Nephron (organoid): ENCODE results near the gene CSNK1G3.

Experiments used
- H3K27ac Mint-ChIP-seq, 3 experiments: 2 replicates each; pipeline ENCODE4 v1.8.0; 2020; ENCODE audit warnings: mixed read lengths in 3 of 3, mild to moderate bottlenecking in 2 of 3, moderate library complexity in 1 of 3
- H3K27me3 Mint-ChIP-seq: 2 replicates; pipeline ENCODE4 v1.8.0; 2021; ENCODE audit warnings: low read depth, mild to moderate bottlenecking, moderate library complexity, mixed read lengths
- H3K36me3 Mint-ChIP-seq: 2 replicates; pipeline ENCODE4 v1.8.0; 2020; ENCODE audit warnings: low read depth, mixed read lengths
- H3K4me1 Mint-ChIP-seq: 2 replicates; pipeline ENCODE4 v1.8.0; 2020; ENCODE audit warnings: mixed read lengths
- H3K4me3 Mint-ChIP-seq, 3 experiments: 2 replicates each; pipeline ENCODE4 v1.8.0; 2020; ENCODE audit warnings: mild to moderate bottlenecking in 3 of 3, mixed read lengths in 3 of 3, moderate library complexity in 2 of 3
- H3K9me3 Mint-ChIP-seq: 2 replicates; pipeline ENCODE4 v1.8.0; 2020; ENCODE audit warnings: mixed read lengths
- CTCF ChIP-seq, 3 experiments: fragments of 200-600 bp; sonication (generic); IDR thresholded peaks; one replicate each; pipeline ENCODE4 v1.5.0; 2021; ENCODE audit warnings: antibody characterized with exemption in 3 of 3; ENCODE audit not compliant: unreplicated experiment in 3 of 3

The CSNK1G3 gene

GRCh38 chr5:123538670-123539459 lies 26.9 kb downstream of the CSNK1G3 start:
- Mint-ChIP-seq H3K27ac (no peak overlapping the region), H3K36me3 (no peaks in the 10 kb centered on the region), H3K4me3 (no peak overlapping the region), H3K27me3 (no peaks in the 10 kb centered on the region), H3K4me1 (peaks cover 4% of the 10 kb centered on the region), H3K9me3 (no peaks in the 10 kb centered on the region)
- TF ChIP-seq CTCF (IDR thresholded peaks at IDR 0.05; ENCODE audit: unreplicated experiment in 3 of 3): no peak

- no peak overlapping the region for H3K4me3 Mint-ChIP-seq
- no peak for TF ChIP-seq CTCF (IDR thresholded peaks at IDR 0.05; ENCODE audit: unreplicated experiment in 3 of 3)
- peaks cover 4% of the 10 kb centered on the region for H3K4me1 Mint-ChIP-seq
- no peaks in the 10 kb centered on the region for H3K9me3 Mint-ChIP-seq
- H3K36me3 Mint-ChIP-seq: peaks cover 3% of the 10 kb centered on the region
- H3K27me3 Mint-ChIP-seq: no peaks in the 10 kb centered on the region
- no peak overlapping the region for H3K27ac Mint-ChIP-seq
Measured at GRCh38 chr5:123540534-123540933, 28.6 kb downstream of the CSNK1G3 start.

GRCh38 chr5:123543438-123543837 lies 31.5 kb downstream of the CSNK1G3 start:
- Mint-ChIP-seq H3K27ac (no peak overlapping the region), H3K27me3 (no peaks in the 10 kb centered on the region), H3K4me3 (no peak overlapping the region), H3K4me1 (no peaks in the 10 kb centered on the region), H3K36me3 (peaks cover 6% of the 10 kb centered on the region), H3K9me3 (no peaks in the 10 kb centered on the region)
- no peak for TF ChIP-seq CTCF (IDR thresholded peaks at IDR 0.05; ENCODE audit: unreplicated experiment in 3 of 3)

DNA sequence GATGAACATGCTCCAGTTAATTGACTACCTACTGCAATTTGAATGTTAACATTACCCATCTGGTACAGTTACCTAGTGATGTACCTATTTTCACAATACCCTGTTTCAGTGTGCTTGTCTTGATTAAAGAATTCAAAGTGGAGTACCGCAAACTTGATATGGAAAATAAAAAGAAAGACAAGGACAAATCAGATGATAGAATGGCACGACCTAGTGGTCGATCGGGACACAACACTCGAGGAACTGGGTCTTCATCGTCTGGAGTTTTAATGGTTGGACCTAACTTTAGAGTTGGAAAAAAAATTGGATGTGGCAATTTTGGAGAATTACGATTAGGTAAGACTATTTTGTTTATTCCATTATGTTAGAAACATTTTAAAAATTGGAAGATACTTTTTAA lies 33.5 kb downstream of the CSNK1G3 start:
- Mint-ChIP-seq H3K27me3 (no peaks in the 10 kb centered on the region), H3K4me3 (no peak overlapping the region), H3K9me3 (no peaks in the 10 kb centered on the region), H3K4me1 (no peaks in the 10 kb centered on the region), H3K27ac (no peak overlapping the region), H3K36me3 (peaks cover 6% of the 10 kb centered on the region)
- peak in 2 of 3 experiments; percentile 14 to 32 for TF ChIP-seq CTCF (IDR thresholded peaks at IDR 0.05; ENCODE audit: unreplicated experiment in 3 of 3)

- Mint-ChIP-seq H3K27ac (no peak overlapping the region), H3K27me3 (no peaks in the 10 kb centered on the region), H3K36me3 (peaks cover 6% of the 10 kb centered on the region), H3K9me3 (no peaks in the 10 kb centered on the region), H3K4me3 (no peak overlapping the region), H3K4me1 (no peaks in the 10 kb centered on the region)
- TF ChIP-seq CTCF (IDR thresholded peaks at IDR 0.05; ENCODE audit: unreplicated experiment in 3 of 3): no peak
Measured at GRCh38 chr5:123546657-123547056, 34.7 kb downstream of the CSNK1G3 start.
